ENCODE data around the gene AHCYL2.

GRCh38 chr7:129367349-129367699 is 142.5 kb downstream of the AHCYL2 start:
- TF ChIP-seq EZH2 (IDR thresholded peaks at IDR 0.05): no peak
- TF ChIP-seq POLR2AphosphoS5 (IDR thresholded peaks at IDR 0.05; ENCODE audit: borderline replicate concordance, low read depth, low read length): no peak

Data from SK-N-MC (cell line).